Progenitor cell of endocrine pancreas (in vitro differentiated cells): ENCODE data around the gene ARHGAP9. TPM values are rescaled to one million over a fixed set of nuclear protein-coding genes. Genes with fewer than 3 reads are reported as not detected.
"Not testable (repeated sequence)": the region's sequence is repeated elsewhere in the genome, so short reads cannot be mapped to it uniquely, and the experiment has no call there.

Experiments
- DNase-seq: peaks from one replicate; pipeline ENCODE4 v3.0.0; 2021; ENCODE audit warnings: low spot score; ENCODE audit not compliant: unreplicated experiment
- H3K27ac Mint-ChIP-seq: 2 replicates; pipeline ENCODE4 v1.8.0; 2021; ENCODE audit warnings: mild to moderate bottlenecking, moderate library complexity, mixed read lengths
- H3K27me3 Mint-ChIP-seq: 2 replicates; pipeline ENCODE4 v1.8.0; 2021; ENCODE audit warnings: mixed read lengths
- H3K36me3 Mint-ChIP-seq: 2 replicates; pipeline ENCODE4 v1.8.0; 2022; ENCODE audit warnings: mixed read lengths; ENCODE audit not compliant: insufficient read depth
- H3K4me1 Mint-ChIP-seq: 2 replicates; pipeline ENCODE4 v1.8.0; 2021; ENCODE audit warnings: low read depth, mixed read lengths
- H3K4me3 Mint-ChIP-seq: 2 replicates; pipeline ENCODE4 v1.8.0; 2021; ENCODE audit warnings: low read depth, mild to moderate bottlenecking, moderate library complexity, mixed read lengths
- H3K9me3 Mint-ChIP-seq: 2 replicates; pipeline ENCODE4 v1.8.0; 2021; ENCODE audit warnings: low read depth, mixed read lengths
- CTCF ChIP-seq: fragments of 200-600 bp; sonication (generic); IDR thresholded peaks from one replicate; pipeline ENCODE4 v1.5.0; 2021; ENCODE audit warnings: antibody characterized with exemption, mild to moderate bottlenecking; ENCODE audit not compliant: unreplicated experiment
- total RNA-seq: library from RNA; stranded (reverse); gene quantifications from 2 replicates; pipeline ENCODE4 v1.2.1, GENCODE V29; 2021

Gene ARHGAP9
- total RNA-seq, 1 donor from 2014 or later: 2.8 TPM

DNA sequence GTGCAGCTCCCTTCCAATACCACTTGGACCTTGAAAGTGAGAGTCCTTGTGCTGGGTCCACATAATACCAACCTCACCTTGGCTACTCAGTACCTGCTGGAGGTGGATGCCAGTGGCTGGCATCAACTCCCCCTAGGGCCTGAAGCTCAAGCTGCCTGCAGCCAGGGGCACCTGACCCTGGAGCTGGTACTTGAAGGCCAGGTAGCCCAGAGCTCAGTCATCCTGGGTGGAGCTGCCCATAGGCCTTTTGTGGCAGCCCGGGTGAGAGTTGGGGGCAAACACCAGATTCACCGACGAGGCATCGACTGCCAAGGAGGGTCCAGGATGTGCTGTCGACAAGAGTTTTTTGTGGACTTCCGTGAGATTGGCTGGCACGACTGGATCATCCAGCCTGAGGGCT, 30.3 kb downstream of the ARHGAP9 start:
- Mint-ChIP-seq H3K9me3 (no peaks in the 10 kb centered on the region), H3K4me3 (no peak overlapping the region), H3K27me3 (peaks cover 7% of the 10 kb centered on the region), H3K27ac (no peak overlapping the region), H3K4me1 (peaks cover 7% of the 10 kb centered on the region), H3K36me3 (no peaks in the 10 kb centered on the region)
- DNase-seq: no peak
- TF ChIP-seq CTCF: no peak

DNA sequence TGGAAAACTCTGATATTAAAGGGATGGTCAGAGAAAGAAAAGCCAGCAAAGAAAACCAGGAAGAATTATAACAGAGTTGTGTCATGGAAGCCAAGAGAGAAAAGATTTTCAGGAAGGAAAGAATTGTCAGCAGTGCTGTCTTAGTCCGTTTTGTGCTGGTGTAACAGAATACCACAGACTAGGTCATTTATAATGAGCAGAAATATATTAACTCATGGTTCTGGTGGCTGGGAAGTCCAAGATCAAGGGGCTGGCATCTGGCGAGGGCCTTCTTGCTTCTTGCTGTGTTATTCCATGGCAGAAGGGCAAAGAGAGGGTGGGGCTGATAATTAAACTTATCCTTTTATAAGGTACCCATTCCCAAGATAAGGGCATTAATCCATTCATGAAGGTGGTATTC, 31.0 kb downstream of the ARHGAP9 start:
- no peak for DNase-seq
- H3K36me3 Mint-ChIP-seq: no peaks in the 10 kb centered on the region
- H3K4me3 Mint-ChIP-seq: no peak overlapping the region
- peaks cover 7% of the 10 kb centered on the region for H3K27me3 Mint-ChIP-seq
- H3K27ac Mint-ChIP-seq: no peak overlapping the region
- TF ChIP-seq CTCF: no peak
- H3K4me1 Mint-ChIP-seq: peaks cover 7% of the 10 kb centered on the region
- H3K9me3 Mint-ChIP-seq: no peaks in the 10 kb centered on the region

DNA sequence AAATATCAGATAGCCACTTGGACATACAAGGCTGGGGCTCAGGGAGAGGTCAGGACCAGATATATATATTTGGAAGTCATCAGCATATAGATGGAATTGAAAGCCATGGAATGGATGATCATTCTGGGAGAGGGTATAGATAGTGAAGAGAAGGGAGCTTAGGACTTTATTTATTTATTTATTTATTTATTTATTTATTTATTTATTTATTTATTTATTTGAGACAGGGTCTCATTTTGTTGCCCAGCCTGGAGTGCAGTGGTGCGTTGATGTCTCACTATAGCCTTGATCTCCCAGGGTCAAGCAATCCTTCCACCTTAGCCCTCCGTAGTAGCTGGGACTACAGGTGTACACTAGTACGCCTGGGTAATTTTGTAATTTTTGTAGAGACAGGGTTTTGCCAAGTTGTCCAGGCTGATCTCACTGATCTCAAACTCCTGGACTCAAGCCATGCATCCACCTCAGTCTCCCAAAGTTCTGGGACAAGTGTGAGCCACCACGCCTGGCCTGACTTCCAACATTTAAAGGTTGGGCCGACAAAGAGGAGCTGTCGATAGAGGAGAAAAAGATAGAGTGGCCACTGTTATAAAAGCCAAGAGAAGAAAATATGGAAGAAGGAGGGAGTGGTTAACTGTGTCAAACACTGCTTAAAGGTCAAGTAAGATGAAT, 33.2 kb downstream of the ARHGAP9 start:
- DNase-seq: no peak
- no peak overlapping the region for H3K4me3 Mint-ChIP-seq
- no peaks in the 10 kb centered on the region for H3K9me3 Mint-ChIP-seq
- H3K4me1 Mint-ChIP-seq: peaks cover 3% of the 10 kb centered on the region
- no peaks in the 10 kb centered on the region for H3K36me3 Mint-ChIP-seq
- no peak overlapping the region for H3K27ac Mint-ChIP-seq
- no peak for TF ChIP-seq CTCF
- H3K27me3 Mint-ChIP-seq: peaks cover 7% of the 10 kb centered on the region

- no peak overlapping the region for H3K27ac Mint-ChIP-seq
- no peaks in the 10 kb centered on the region for H3K9me3 Mint-ChIP-seq
These were observed 34.9 kb downstream of the ARHGAP9 start for GRCh38 chr12:57444744-57445143.

GRCh38 chr12:57444337-57444736, 35.3 kb downstream of the ARHGAP9 start:
- H3K9me3 Mint-ChIP-seq, DNase-seq, H3K4me3 Mint-ChIP-seq, H3K27me3 Mint-ChIP-seq, H3K36me3 Mint-ChIP-seq, H3K27ac Mint-ChIP-seq, H3K4me1 Mint-ChIP-seq: not testable (repeated sequence)

More at GRCh38 chr12:57444744-57445143, 34.9 kb downstream of the ARHGAP9 start:
- no peaks in the 10 kb centered on the region for H3K27me3 Mint-ChIP-seq
- no peak for TF ChIP-seq CTCF
- no peaks in the 10 kb centered on the region for H3K36me3 Mint-ChIP-seq
- no peak for DNase-seq
- no peak overlapping the region for H3K4me3 Mint-ChIP-seq
- no peaks in the 10 kb centered on the region for H3K4me1 Mint-ChIP-seq

DNA sequence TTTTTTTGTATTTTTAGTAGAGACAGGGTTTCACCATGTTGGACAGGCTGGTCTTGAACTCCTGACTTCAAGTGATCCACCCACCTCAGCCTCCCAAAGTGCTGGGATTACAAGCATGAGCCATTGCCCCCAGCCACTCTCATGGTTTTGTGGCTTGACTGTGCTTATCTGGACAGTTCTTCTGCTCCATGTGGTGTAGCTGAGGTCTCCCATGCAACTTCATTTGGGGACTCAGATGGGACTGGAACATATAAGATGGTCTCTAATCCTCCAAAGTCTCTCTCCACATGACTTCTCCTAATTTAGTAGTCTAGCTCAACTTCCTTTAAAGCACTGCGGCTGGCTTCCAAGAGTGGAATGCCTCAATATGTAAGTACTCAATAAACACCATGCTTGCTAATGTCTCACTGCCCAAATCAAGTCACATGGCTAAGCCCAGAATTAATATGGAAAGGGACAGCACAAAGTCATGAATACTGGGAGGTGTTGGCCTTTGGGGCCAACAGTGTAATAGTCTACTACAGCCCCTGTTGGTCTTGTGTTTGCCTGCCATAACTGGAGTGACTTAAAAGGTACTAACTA, 37.7 kb downstream of the ARHGAP9 start:
- DNase-seq: no peak
- Mint-ChIP-seq H3K4me1 (peaks cover 1% of the 10 kb centered on the region), H3K27me3 (no peaks in the 10 kb centered on the region), H3K4me3 (no peak overlapping the region), H3K27ac (no peak overlapping the region), H3K36me3 (no peaks in the 10 kb centered on the region), H3K9me3 (no peaks in the 10 kb centered on the region)
- TF ChIP-seq CTCF: no peak

DNA sequence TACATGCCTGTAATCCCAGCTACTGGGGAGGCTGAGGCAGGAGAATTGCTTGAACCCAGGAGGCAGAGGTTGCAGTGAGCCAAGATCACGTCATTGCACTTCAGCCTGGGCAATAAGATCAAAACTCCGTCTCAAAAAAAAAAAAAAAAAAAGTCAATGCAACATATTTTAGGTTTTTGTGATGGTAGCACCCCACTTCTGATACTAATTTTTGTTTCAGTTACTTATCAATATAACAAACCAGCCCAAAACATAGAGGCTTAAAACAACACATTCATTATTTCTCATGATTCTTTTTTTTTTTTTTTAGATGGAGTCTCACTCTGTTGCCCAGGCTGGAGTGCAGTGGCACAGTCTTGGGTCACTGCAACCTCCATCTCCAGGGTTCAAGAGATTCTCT, 38.3 kb downstream of the ARHGAP9 start:
- not testable (repeated sequence) for H3K27ac Mint-ChIP-seq, H3K4me3 Mint-ChIP-seq, H3K4me1 Mint-ChIP-seq, H3K36me3 Mint-ChIP-seq, DNase-seq, H3K27me3 Mint-ChIP-seq, H3K9me3 Mint-ChIP-seq
